GM18507 (cell line): ENCODE data around the gene CDV3.
A peak's percentile ranks its signal among the peaks of the same experiment; 100 is the strongest.

ENCODE experiments used
- DNase-seq: peaks from one replicate; pipeline ENCODE4 v3.0.0; 2011; ENCODE audit warnings: low read depth; ENCODE audit not compliant: insufficient read length; ENCODE audit errors: extremely low spot score
- FAIRE-seq: peaks from 2 replicates; lab custom pipeline; 2011; peaks lifted over from hg19 to GRCh38; lab: Jason Lieb, UNC

Gene CDV3

GRCh38 chr3:133563186-133563591, 10.3 kb upstream of the CDV3 start:
- FAIRE-seq (no peak), DNase-seq (no peak)

- FAIRE-seq (no peak), DNase-seq (no peak)
Measured at GRCh38 chr3:133563816-133564215, 9.7 kb upstream of the CDV3 start.

- no peak for DNase-seq
- no peak for FAIRE-seq
Measured at GRCh38 chr3:133568294-133569014, 5.0 kb upstream of the CDV3 start.

GRCh38 chr3:133570139-133570936, 3.1 kb upstream of the CDV3 start:
- FAIRE-seq, result no peak
- no peak for DNase-seq

- FAIRE-seq (no peak), DNase-seq (no peak)
Measured at GRCh38 chr3:133570937-133571320, 2.6 kb upstream of the CDV3 start.

GRCh38 chr3:133572158-133573053, 1.1 kb upstream of the CDV3 start:
- FAIRE-seq (no peak), DNase-seq (peak; percentile 15)

- peak; percentile 100 for FAIRE-seq
Measured at GRCh38 chr3:133573054-133573628, 345 bp upstream of the CDV3 start.

GRCh38 chr3:133574260-133574881, 885 bp downstream of the CDV3 start:
- peak; percentile 76 for FAIRE-seq
- peak; percentile 26 for DNase-seq

More at GRCh38 chr3:133573054-133573628, 345 bp upstream of the CDV3 start:
- peak; percentile 65 for DNase-seq

- FAIRE-seq (peak; percentile 58), DNase-seq (no peak)
Measured at GRCh38 chr3:133575086-133575485, 1.6 kb downstream of the CDV3 start.

GRCh38 chr3:133576169-133576568, 2.7 kb downstream of the CDV3 start:
- FAIRE-seq (peak; percentile 33), DNase-seq (no peak)

- DNase-seq (no peak), FAIRE-seq (peak; percentile 31)
Measured at GRCh38 chr3:133578548-133579191, 5.2 kb downstream of the CDV3 start.

GRCh38 chr3:133583396-133583795, 9.9 kb downstream of the CDV3 start:
- FAIRE-seq (no peak), DNase-seq (no peak)

- FAIRE-seq, result peak; percentile 47
- DNase-seq, result no peak
Measured at GRCh38 chr3:133588035-133588434, 14.5 kb downstream of the CDV3 start.

GRCh38 chr3:133588784-133589465, 15.4 kb downstream of the CDV3 start:
- FAIRE-seq, result peak; percentile 48

GRCh38 chr3:133589503-133589902, 16.0 kb downstream of the CDV3 start:
- no peak for FAIRE-seq

More at GRCh38 chr3:133588784-133589465, 15.4 kb downstream of the CDV3 start:
- no peak for DNase-seq

GRCh38 chr3:133591271-133591742, 17.8 kb downstream of the CDV3 start:
- FAIRE-seq (no peak), DNase-seq (no peak)

More at GRCh38 chr3:133589503-133589902, 16.0 kb downstream of the CDV3 start:
- DNase-seq, result no peak

- no peak for FAIRE-seq
- no peak for DNase-seq
Measured at GRCh38 chr3:133592843-133593242, 19.4 kb downstream of the CDV3 start.

GRCh38 chr3:133593243-133593642, 19.8 kb downstream of the CDV3 start:
- no peak for FAIRE-seq
- DNase-seq, result no peak
